22Rv1 (cell line): Measurements from ENCODE around the gene PARD3.

ENCODE experiments used
- CTCF ChIP-seq: fragments of 450-650 bp; IDR thresholded peaks from 2 replicates; pipeline ENCODE4 v1.5.1; 2017; ENCODE audit warnings: mild to moderate bottlenecking
- ZFX ChIP-seq: fragments of 450-650 bp; IDR thresholded peaks from 2 replicates; pipeline ENCODE4 v1.6.1; 2017; ENCODE audit warnings: antibody characterized with exemption, borderline replicate concordance

DNA sequence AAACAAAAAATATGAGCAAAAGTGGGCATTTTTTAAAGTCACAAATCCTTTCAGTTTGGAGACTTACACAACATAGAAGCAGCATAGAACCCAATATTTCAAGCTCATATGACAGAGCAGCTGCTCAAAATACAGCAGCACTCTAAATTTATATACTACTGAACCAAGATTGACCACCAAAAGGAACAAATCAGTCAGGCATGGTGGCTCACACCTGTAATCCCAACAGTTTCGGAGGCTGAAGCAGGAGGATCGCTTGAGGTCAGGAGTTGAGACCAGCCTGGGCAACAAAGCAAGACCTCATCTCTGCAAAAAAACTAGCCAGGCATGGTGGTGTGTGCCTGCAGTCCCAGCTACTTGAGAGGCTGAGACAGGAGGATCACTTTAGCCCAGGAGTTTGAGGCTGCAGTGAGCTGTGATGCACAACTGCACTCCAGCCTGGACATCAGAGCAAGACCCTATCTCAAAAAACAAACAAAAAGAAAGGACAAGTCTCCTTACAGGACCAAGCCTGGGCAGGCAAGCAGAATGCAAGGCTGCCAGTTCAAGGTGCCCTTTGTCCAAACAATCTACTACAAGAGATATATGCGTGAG lies 40.0 kb downstream of the PARD3 start:
- TF ChIP-seq CTCF (no peak), ZFX (no peak)
